ENCODE measurements around the gene ALX4. TPM values are rescaled to one million over a fixed set of nuclear protein-coding genes. Genes with fewer than 3 reads are reported as not detected.

The ALX4 gene
- total RNA-seq (2022; extraction: Qiagen RNA extraction; ENCODE audit: low read depth): 2.0 to 4.1 TPM (median 3.9 TPM) in 5 replicates

GRCh38 chr11:44309478-44310205 lies at the start of gene ALX4:
TSS of gene ALX4 (minus strand) at chr11:44310139. CDS start at chr11:44310062, 77 bp downstream.

Other genes starting within 250 kb of the ALX4 start
- gene ACCS, start 243.9 kb downstream of the ALX4 start, total RNA-seq (2022; extraction: Qiagen RNA extraction; ENCODE audit: low read depth): 14.5 to 20.0 TPM (median 16.1 TPM) in 5 replicates
- gene EXT2, start 214.5 kb downstream of the ALX4 start, total RNA-seq (2022; extraction: Qiagen RNA extraction; ENCODE audit: low read depth): 49.7 to 62.5 TPM (median 54.1 TPM) in 5 replicates

Data from A549 treated with ZK216348 at 1 μM for 4 hours (cell line).